RPMI8226 (cell line): ENCODE results near the gene TERB1.
A peak's percentile ranks its signal among the peaks of the same experiment; 100 is the strongest.
"Not testable (repeated sequence)": the region's sequence is repeated elsewhere in the genome, so short reads cannot be mapped to it uniquely, and the experiment has no call there.

ENCODE experiments used
- DNase-seq: peaks from one replicate; pipeline ENCODE4 v3.0.0-alpha.2; 2015

Gene TERB1

DNA sequence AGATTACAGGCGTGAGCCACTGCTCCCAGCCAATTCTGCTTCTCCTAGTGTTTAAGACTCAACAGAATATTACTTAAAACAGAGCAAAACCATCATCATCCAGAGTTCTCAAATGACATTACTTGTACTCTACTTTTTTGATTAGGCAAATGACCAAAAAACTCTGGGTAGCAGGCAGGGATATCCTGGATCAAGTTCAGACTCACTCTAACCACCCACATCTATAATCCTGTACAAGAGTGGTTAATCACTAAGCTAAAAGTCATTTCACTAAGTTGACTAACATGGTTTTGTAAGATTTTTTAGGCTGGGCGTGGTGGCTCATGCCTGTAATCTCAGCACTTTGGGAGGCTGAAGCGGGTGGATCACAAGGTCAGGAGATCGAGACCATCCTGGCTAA, 22.6 kb upstream of the TERB1 start:
- no peak for DNase-seq

DNA sequence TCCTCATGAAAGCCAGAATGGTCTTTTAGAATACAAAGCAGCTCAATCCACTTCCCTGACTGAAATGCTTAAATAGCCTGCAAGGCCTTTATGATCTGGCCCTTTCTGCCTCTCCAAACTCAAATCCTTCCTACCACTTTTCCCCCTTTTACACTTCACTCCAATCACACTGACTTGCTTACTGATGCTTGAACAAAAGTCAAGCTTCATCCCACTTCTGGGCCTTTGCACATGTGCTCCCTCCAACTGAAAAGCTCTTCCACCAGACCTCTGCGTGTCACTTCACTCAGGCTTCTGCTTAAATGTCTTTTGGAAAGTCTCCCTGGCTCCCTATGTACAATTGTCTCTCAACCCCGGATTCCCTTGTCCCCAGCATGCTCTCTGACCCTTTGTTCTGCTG, 13.3 kb upstream of the TERB1 start:
- DNase-seq, result no peak

DNA sequence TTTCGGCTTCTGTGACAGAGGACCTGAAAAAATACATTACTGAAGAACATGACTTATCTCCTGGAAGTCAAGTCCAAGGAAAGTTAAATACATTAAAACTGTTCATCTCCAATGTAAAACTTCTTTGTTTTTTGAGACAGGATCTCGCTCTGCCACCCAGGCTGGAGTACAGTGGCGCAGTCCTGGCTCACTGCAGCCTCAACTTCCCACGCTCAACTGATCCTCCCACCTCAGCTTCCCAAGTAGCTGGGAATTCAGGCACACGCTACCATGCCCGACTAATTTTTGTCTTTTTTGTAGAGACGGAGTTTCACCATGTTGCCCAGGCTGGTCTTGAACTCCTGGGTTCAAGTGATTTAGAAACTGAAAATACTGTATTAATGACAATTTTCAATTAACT, 9.7 kb upstream of the TERB1 start:
- DNase-seq, result no peak

DNA sequence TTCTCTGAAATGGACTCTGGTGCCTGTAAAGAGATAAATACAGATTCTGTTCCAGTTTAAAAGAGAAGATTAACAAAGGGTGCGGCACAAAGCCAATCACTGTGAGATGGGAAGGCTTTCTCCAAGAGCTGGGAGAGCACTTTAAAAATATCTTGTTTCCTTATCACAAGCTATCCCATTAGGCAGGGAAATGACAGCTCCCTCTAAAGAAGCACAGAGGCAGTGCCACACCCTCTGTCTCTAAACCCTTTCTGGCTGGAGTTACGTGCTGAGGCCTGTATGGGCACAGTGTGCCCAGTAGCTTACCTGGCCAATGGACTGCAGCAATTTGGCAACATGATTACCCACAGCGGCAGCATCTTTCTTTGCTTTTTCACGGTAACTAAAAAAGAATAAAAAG, 9.0 kb upstream of the TERB1 start:
- no peak for DNase-seq

DNA sequence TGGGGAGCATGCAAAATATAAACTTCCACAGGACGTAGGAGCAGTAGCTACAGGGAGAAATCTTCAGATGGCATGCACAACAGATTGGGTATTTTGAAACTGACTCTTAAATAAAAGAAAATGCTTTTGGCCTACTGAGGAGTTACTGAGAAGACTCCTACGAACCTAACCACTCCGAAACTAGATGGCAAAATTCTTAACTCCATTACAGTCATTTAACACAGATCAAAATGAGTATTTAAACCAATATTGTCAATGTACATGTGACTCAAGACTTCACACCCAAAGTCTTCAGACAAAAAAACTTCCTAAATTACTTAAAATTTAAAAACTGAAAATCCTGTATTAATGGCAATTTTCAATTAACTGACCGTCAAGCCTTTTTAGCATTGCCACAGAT, 8.4 kb upstream of the TERB1 start:
- no peak for DNase-seq

DNA sequence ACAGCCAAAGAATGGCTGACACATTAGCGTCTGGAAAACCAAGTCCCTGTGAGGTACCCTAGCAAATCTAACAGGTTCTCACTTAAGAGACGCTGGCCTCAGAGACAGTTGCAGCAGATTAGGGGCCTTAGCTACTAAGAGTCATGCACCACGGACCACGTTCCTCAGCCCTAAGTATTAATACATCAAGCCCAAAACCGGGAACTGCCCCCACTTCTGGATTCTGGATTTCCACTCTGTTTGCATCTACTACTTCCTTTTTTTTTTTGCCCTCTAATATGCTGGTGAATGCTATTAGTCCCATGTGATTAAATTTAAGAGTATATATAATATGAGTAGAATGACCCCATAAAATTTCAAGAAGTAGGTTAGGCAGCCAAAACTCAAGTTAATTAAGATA, 775 bp upstream of the TERB1 start:
- no peak for DNase-seq

DNA sequence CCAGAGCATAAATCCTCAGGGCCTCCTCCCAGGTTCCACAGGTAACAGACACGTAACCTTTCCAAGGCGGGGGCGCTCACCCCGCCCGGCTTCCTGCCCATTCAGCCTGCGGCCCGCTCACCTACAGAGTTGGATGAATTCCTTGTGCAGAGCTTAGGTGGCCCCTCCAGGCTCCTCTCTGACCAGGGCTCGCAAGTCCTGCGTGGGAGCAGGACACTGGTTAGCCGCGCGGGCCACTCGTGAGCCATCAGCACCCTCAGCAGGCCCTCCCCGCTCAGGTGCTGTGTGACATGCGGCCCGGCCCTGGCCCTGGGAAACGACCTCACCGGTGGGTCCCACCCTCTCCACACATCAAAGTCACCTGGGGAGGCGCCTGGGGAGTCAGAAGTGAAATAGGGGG, 528 bp downstream of the TERB1 start:
- DNase-seq, result no peak

DNA sequence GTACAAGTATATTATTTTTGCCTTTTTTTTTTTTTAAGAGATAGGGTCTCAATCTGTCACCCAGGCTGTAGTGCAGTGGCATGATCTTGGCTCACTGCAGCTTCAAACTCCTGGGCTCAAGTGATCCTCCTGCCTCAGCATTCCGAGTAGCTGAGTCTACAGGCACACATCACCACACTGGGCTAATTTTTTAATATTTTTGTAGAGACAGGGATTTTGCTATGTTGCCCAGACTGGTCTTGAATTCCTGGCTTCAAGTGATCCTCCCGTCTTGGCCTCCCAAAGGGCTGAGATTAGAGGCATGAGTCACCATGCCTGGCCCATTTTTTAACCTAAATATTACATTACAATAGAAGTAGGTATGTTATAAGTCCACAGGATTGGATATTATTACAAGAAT, 3.2 kb downstream of the TERB1 start:
- no peak for DNase-seq

DNA sequence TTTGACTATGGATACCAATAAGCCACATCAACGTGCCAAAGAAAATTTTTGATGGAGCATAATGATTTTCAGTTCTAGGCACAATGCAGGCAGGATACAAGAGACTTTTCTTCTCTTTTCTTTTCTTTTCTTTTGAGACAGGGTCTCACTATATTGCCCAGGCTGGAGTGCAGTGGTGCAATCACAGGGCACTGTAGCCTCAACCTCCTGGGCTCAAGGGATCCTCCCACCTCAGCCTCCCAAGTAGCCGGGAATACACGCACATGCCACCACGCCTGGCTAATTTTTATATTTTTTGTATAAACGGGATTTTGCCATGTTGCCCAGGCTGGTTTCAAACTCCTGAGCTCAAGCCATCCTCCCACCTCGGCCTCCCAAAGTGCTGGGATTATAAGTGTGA, 7.4 kb downstream of the TERB1 start:
- DNase-seq, result not testable (repeated sequence)

DNA sequence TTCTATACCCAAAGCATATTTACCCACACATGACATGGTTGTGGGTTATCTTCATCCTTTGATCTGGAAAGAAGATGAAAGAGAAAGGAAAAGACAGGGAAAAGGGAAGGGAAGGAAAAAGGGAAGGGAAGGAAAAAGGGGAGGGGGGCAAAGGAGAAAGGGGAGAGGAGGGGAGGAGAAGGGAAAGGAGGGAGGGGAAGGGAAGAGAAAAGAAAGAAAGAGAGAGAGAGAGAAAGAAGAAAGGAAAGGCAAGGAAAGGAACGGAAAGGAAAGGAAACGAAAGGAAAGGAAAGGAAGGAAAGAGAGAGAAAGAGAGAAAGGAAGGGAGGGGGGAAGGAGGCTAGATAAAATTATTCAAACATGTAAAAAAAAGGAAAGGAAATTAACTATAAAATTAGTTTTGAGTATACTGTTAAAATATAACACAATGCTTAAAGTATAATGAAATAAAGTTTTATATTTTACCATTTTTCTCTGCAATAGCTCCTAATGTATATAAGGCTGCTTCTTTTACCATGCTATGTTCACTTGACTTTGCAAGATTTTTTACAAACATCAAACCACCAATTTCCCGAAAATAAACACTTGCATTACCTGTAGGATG, 11.2 kb downstream of the TERB1 start:
- no peak for DNase-seq

DNA sequence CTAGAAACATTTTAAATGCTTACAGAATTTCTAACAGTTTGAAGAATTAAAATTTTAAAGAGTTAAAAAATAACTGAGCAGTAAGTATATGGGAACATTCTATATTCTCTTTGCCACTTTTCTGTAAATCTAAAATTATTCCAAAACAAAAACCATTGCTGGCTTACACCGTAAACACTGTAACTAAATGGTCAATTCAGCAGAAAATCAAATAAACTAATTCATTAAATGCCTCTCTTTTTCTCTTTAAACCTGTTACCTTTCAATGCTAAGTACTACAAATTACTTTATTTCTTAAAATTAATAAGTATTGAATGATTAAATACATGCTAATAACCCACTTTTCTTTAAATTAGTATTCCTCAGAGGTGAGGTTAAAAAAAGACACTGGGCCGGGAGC, 14.0 kb downstream of the TERB1 start:
- no peak for DNase-seq

DNA sequence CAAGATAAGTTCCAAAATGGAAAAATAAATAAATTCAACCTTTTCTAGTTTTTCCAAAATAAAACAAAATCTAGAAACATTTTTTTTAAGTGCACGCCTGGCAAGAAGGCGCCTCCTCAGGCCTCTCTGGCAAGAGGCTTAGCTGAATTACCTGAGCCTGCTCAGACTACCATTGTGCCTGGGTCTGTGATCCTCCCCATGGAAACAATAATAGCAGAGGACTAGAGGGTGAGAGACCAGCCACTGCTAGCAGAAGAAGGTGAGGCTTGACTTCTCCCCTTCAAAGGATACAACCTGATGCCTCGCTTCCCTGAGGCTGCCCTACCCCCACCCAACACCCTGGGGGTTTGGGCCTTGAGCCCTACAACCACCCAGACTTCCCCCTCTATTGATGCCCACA, 14.8 kb downstream of the TERB1 start:
- no peak for DNase-seq

DNA sequence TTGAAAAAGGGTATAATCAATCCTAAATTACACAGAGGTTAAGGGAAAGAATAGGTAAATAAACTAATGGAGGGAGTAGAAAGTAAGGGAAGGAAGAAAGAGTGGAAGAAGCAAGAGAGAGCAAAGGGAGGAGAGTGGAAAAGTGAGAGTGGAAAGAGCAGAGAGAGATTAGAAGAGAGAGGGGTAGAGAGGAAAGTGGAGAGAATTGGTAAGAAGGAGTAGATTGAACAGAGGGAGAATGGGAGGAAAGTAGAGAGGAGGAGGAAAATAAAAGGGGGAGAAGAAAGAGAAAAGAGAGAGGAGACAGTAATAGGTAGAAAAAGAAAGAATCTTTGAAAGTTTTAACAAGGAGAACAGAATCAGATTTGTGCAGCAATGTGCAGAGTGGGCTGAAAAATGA, 24.9 kb downstream of the TERB1 start:
- no peak for DNase-seq

DNA sequence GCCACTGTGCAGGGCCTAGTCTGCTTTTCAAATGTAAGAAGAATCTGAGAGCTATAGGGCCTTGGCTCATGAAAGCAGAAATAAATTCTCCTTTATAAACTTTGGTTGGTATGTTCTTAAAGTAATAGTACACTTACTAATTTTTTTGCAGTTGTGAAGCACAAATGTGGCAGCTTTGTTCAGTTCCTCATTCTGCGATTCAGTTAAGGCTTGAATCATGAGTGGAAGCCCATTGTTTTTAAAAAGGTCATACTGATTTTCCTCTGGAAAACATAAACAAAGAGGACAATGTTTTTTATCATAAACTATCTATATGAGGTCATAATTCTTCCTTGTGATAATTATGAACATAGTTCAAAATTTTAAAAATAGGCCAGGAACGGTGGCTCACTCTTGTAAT, 26.4 kb downstream of the TERB1 start:
- DNase-seq, result no peak

DNA sequence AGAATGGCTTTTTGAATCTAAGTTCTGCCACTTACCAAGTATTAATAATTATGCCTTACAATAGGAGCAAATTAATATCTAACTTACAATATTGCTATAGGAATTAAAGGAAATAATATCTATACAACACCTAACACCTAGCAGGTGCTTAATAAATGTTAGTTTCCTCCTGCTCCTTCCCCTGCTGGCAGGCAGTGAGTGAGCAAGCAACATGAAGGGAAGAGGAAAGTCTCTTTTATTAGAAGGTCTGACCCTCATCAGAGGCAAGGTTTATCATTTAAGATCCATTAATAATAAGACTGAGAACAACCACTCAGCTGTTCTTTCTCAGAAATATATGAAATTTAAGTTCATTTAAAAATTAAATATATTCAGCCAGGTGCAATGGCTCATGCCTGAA, 43.3 kb downstream of the TERB1 start:
- DNase-seq, result no peak

DNA sequence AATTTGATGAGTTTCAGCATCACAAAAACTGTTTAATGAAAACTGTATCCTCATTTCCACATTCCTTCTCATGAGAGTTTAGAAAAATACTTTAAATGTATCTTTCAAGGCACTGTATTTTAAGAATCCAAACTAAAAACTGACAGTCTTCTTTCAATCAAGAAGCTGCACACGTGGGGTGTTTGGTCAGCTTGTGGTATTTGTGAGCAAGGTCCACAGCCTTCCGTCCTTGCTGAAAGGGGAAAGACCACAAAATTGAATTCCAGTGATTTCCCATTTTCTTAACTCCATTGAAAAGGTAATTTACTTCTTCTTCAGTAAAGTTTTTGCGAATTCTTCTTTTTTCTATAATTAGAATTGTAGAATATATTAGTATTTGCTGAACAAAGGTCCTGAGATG, 46.6 kb downstream of the TERB1 start:
- no peak for DNase-seq

DNA sequence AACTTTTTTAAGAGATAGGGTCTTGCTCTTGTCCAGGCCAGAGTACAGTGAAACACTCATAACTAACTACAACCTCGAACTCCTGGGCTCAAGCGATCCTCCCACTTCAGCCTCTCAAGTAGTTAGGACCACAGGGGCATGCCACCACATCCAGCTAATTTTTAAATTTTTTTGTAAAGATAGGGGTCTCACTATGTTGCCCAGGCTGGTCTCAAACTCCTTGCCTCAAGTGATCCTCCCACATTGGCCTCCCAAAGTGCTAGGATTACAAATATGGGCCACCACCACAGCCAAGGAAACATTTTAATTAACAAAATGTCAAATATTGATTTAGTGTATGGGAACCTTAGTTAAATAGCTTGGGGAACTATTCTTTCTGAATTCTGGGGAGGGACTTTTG, 47.2 kb downstream of the TERB1 start:
- DNase-seq, result no peak

DNA sequence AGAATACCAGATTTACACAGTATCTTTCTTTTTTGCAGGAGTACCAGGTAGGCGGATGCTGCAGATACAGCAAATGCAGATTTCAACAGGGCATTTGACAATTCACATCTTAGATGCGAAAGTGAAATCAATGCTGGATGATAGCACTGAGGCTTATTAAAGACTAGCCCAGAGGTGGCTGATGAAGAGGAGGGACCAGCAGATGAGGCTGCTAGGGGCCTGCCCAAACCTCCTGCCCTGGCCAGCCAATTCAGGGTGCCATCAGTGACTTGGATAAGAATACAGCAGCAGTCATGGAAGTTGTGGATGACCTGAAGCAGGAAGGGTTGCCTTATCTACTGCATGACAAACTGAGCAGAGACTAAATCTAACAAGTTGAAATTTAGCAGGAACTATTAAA, 48.4 kb downstream of the TERB1 start:
- peak; percentile 14 for DNase-seq

DNA sequence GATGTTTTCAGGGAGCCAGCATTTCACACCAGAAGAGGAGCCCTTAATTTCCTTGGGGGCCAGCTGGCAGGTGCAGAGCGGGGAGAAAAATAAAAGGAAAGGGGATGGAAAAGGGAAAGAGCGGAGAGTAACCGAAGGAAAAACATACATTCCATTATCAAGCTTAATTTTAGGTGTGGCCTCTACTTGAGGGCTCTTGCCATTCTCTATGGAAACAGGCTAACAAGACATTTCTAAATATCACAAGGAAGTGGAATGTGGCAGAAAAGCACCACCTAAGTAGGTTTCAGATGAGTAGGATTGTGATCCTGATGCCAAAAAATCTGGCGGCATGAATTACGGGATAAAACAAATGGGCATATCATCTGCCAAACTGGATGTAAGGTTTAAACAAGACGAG, 49.0 kb downstream of the TERB1 start:
- DNase-seq, result peak; percentile 13

DNA sequence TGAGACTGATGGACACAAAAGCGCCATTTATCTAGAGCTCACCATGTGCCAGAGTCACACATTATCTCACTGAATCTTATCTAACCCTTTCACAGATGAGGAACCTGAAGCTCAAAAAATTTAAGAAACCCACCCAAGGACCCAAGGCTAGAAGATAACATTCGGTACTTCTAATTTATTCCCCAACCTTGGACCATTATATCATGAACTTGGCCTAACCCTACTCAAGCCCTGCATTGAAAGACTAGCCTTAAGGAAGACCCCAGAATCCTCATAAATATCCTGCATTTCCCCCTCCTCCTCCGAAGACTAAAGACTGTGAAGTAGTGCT, 49.4 kb downstream of the TERB1 start:
- DNase-seq, result no peak

DNA sequence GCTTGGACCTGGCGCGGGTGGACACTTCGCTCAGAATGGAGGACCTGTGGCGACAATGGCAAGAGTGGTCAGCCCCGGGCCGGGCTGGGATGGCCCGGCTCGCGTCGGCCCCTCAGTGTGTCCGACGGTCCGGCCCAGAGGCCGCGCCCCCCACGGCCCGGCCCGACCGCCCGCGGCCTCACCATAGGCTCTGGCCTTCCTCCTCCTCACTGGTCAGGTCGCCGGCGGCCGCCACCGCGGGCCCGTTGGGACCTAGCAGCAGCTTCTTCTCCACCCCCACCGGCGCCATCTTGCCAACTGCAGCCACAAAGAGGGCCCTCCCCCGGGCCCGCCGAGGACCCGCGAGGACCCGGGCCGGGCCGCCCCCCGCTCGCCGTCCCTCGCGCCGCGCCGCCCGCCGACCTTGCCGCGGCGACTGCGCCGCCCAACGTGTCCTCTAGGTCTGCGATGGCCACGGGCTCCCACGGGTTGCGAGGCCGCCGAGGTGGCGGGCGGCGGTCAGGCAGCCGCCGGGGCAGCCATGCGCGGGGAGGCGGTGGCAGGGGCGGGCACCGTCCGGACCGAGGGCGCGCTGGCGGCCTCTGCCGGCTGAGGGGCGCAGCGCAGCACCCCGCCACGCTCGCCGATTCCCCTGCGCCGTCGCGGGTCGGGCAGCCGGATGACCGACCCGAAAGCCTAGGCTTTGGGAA, 49.9 kb downstream of the TERB1 start, which contains the start of gene DYNC1LI2:
TSS of gene DYNC1LI2 (minus strand) at position 307 of the 689 bp plus-strand sequence. CDS start at position 289, 18 bp downstream.
- DNase-seq, result peak; percentile 89

DNA sequence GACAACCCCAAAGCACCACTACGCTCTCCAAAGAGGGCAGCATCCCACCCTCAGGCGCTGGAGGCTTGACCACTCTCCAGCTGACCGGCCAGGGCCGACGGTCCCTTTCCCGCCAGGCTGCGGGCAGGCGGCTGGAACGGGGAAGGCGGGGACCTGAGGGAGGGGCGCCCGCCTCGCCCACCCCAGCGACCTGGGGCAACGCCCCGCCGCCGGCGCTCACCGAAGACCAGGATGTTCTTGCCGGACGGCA, 50.4 kb downstream of the TERB1 start:
- DNase-seq, result no peak

DNA sequence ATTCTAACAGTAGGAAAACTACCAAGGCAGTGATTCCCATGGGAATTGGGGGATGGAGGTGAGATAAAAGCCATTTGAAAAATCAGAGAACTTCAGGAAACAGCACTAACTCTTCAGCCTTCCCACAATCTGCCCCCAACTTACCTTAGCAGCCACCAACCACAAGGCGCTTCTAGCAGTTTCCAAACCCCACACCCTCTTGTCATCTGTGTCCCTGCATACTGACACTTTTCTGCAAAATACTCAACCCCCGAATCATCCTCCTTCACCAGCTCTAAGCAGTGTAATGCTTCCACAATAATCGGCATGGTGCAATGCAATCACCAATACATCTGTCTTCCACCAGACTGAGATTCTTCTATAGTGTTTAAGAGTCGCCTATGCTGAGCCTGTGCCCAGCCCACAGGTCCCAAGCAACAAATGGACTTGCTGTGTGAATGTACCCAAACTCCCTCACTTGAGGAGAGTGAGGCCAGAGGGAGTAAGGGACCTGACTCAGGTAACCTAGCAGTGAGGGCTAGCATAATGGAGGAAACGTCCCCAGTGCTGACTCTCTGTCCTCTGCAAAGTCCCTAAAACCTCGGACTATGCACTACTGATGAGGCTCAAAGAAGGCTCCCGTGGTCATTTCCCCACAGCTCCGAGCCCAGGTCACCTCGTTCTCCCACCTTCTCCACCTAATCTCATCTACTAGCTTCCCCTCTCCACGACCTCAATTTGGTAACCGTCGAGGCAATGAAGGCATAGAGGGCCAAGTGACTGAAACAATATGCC, 50.9 kb downstream of the TERB1 start:
- DNase-seq, result peak; percentile 9

DNA sequence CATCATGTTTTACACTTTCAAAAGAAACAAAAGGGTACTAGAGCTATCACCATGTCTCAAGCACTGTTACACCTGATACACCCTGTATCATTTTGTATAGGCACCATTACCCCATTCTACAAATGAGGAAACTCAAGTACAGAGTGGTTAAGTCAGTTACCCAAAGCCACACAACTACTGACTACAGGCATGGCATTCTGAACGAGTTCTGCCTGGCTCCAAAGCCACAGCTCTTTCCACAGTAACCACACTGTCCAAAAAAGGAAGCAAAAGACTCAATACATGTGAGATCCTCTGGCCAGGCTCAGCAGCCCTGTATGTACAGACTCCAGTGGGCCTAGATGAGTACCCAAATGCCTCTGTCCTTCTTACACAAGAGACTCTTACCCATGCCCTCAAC, 54.7 kb downstream of the TERB1 start:
- DNase-seq, result no peak

DNA sequence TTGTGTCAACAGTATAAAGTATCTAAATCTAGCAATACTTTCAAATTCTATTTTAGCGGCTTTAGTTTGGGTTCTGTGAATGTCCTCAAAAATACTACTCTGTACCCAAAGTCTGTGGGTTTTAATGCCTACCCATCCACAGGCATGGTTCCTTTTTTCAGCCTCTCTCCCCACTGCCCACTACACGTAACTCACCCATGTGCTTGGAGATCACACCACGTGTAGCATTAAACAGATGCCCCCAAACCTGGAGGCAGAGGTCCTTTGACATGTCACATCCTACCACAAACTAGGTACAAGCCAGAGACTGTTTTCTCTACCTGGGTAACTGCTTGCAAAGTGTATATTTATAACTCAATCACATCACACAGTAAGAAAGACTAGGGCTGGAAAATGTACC, 55.3 kb downstream of the TERB1 start:
- DNase-seq, result no peak
